ENCODE data around the gene TRIM17.

- no peak for TF ChIP-seq CTCF (IDR thresholded peaks at IDR 0.05)
- no peak for TF ChIP-seq POLR2AphosphoS5 (IDR thresholded peaks at IDR 0.05)
- TF ChIP-seq POLR2A (IDR thresholded peaks at IDR 0.05), result no peak
Observed at GRCh38 chr1:228371741-228372182, 44.9 kb downstream of the TRIM17 start.
